HG03378 (cell line): Measurements from ENCODE around the gene NDOR1.

Experiments
- ATAC-seq: cut with Tn5 transposase; IDR thresholded peaks from one replicate; pipeline ENCODE4 v1.9.1; 2021; ENCODE audit warnings: mild to moderate bottlenecking, moderate library complexity; ENCODE audit not compliant: unreplicated experiment

The NDOR1 gene

DNA sequence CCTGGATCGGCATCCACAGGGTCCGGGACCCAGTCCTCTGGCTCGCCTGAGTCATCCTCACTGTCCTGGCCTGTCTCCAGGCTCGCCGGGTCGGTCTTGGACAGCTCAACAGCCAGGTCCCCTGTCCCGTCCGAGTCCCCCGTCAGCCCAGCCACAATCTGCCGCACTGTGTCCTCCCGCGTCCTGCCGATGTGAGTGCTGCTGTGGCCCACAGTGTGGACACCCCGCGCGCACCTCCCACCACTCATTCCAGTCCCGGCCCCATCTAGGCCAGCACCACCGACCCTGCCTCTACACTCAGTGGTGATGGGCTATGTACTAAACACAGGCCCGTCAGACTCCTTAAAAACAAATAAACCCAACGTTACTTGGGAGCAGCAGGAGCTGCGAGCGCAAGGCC, 23.8 kb upstream of the NDOR1 start:
- no peak for ATAC-seq

DNA sequence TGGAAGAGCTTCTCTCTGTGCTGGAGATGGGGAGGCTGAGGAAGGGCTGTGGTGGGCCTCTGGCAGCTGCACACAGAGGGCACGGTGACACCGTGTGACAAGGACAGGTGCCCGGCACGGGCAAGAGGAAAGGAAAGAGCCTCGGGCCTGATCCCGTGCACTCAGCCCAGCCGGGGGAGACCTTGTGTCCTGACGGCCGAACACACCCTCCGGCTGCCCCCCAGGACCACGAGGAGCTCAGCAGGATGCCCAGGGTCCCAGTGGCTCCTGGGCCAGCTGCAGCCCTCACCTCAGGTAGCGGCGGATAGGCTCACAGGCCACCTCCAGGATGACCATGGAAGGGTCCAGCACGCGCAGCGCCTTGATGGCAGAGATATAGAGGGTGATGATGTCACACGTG, 22.7 kb upstream of the NDOR1 start:
- no peak for ATAC-seq

DNA sequence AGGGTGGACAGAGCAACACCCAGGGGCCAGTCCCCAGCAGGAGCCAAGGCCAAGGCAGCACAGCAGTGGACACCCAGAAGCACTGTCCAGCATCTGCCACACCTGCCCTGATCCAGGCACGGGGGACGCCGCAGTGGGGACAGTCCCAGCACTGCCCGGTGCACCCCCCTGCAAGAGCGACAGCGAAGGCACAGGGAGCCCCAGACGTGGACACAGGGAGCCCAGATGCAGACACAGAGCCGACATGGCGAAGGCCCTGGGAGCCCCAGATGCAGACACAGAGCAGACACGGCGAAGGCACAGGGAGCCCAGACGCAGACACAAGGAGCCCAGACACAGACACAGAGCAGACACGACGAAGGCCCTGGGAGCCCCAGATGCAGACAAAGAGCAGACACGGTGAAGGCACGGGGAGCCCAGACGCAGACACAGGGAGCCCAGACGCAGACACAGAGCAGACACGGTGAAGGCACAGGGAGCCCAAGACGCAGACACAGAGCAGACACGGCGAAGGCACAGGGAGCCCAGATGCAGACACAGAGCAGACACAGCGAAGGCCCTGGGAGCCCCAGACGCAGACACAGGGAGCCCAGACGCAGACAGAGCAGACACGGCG, 21.4 kb upstream of the NDOR1 start:
- no peak for ATAC-seq

DNA sequence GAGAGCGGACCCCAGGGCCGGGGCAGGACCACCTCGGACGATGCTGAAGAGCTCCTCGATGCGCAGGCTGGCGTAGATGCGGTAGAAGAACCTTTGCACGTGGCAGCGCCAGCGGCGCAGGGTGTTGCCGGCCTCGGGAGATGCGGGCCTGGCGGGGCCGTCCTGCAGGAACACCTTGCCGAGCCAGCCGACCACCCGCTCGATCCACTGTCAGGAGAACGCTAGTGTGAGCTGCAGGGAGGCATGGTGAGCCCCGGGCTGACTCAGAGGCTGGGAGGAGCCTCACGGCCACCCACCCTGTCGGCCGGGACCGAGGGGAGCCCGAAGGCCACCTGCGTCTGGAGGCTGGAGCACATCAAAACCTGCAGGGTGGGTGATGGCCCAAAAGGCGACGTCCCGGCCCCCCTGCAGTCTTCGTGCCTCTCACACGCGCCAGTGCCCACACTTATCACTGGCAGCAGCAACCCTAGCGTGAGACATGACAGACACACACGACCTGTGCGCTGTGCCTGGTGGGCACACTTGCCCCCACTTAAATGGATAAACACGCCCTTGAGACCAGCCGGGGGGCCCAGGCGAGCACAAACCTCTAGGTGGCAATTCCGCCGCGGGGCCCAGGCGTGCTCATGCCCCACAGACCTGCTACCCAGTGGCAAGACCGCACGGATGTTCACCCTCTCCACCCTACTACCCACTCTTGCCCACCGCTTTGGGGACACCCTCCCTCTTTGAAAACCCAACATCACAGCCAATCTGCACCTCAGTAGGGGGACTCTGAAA, 20.4 kb upstream of the NDOR1 start:
- no peak for ATAC-seq

DNA sequence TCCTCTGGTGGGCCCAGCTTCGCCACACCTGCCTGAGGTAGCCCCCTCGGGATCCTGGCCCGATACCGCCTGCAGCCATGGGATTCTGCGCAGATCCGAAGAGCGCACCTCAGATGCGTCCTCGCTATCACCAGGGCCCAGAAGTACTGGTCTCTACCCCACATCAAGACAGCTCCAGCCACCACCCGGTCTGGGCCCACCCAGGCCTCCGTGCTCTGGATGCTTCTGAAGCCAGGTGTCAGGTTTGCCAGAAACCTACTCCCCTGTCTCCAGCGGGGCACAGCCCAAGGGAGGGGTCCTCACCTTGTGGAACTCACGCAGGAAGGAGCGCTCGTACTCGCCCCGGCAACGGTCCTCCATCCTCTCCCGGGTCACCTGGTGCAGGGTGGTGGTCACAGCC, 19.6 kb upstream of the NDOR1 start:
- ATAC-seq: no peak

DNA sequence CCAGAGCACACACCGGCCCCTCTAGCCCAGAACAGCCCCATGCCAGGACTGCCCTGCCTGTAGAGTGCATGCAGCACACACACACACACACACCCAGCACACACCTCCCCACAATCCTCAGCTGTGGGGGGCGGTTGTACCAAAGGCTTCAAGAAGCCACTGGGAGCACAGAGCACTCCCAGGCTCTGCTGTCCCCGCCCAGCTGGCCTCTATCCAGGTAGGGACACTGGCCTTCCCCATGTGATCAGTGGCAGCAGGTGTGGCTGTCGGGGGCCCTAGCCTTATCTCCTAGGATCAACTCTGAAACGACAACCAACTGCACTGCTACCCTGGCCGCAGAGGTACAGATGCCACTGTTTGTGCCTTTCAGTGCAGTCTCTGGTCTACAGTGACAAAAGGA, 19.1 kb upstream of the NDOR1 start:
- ATAC-seq: no peak

DNA sequence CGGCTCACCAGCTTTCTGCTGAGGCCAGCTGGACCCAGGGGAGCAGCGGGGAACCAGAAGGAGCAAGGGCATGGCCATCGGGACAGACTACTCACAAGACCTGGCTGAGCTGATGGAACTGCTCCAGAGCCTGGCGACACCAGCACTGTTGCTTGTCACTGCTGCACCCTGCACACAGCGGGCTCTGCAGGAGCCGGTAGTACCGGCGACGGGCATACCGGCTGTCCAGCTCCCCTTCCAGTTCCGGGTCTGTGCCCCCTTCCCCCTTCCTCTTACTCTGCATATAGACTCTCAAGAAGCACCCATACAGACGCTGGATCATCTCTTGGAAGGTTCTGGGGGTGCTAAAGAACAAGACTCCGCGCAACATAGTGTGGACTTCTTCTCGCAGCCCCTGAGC, 18.1 kb upstream of the NDOR1 start:
- ATAC-seq: no peak

DNA sequence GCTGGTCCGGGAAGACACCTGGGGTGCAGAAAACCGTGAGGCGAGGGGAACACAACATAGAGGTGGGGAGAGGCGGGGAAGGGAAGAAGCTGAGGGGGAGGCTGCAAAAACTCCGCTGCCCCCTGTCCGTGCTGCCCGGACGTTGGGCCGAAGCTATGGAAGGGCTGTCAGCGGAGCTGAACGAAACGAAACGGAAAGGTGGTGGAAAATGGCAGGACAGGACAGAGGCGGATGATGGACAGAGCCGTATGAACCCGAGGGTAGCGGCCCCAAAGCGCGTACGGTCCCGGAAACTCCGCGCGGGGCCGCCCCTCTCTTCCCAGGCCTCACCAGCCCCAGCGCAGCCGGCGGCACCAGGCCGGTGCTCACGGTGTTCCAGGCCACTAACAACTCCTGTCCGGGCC, 17.4 kb upstream of the NDOR1 start:
- ATAC-seq: no peak

DNA sequence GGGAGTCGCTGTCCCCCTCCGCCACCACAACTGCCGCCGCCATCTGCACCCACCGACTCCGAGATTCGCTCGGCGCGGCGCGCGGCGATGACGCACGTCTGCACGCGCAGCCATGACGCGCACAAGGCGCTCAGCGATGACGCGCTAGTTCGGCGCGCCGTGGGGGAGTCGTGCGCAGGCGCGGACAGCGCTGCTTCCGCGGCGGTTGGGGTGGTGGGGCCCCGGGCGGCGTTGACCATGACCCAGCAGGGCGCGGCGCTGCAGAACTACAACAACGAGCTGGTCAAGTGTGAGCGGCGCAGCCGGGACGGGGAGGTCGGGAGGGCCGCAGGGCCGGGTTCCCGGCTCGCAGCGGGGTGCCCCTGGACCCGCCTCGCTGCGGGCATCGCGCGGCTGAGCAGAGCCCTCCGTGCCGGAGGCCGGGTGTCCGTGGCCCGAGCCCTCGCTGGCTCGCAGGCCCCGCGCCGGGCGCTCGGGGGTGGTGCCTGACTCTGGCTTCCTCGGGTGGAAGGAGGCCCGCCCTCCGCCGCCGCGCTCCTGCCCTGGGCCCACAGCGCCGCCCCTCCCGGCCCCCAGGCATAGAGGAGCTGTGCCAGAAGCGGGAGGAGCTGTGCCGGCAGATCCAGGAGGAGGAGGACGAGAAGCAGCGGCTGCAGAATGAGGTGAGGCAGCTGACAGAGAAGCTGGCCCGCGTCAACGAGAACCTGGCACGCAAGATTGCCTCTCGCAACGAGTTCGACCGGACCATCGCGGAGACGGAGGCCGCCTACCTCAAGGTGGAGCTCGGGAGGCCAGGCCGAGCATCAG, 16.8 kb upstream of the NDOR1 start, which contains the start of the genes ANAPC2 and SSNA1:
ANAPC2 (minus strand) TSS at position 71 of the 807 bp plus-strand sequence; CDS start at position 43, 28 bp downstream.
SSNA1 (plus strand) TSS at position 187 of the 807 bp plus-strand sequence; CDS start at position 238, 51 bp downstream.
- ATAC-seq: peak; percentile 74

DNA sequence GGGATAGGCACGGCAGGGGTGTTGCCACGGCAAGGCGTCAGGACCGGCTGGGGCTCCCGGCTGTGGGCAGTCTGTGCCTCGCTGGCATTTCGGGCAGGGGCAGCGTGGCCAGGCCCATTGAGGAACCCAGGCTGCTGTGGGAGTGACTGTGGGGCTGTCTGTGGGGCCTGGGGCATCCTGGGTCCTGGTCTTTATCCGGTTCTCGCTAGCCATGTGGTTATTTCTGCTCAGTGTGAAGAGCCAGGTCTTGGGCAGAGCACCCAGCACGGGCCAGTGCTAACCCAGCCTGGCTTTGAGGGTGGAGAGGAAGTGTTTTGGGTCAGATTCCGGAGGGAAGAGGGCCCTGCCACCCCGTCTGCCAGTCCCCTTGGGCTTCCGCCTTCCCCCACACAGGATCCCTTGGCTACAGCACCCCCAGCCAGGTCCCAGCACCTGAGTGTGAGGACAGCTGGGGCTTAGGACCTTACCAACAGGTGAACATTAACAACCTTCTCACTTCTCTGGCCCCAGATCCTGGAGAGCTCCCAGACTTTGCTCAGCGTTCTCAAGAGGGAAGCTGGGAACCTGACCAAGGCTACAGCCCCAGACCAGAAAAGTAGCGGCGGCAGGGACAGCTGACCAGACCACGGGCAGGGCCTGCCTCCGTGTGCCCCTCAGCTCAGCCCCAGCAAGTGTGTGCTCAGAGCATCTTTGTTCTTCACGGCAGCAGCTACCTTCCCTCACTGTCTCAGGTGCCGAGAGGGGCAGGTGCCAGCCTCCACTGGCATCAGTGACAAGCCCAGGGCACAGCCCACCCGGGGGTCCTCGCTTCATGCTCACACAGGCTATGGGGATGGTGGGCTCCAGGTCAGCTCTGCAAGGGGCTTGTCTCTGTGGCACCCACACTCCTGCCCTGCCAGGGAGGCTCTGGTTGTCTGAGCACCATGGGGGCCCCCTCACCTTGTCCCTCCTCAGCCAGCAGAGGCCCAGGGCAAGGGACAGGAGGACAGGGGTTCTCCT, 15.9 kb upstream of the NDOR1 start:
- ATAC-seq: no peak

DNA sequence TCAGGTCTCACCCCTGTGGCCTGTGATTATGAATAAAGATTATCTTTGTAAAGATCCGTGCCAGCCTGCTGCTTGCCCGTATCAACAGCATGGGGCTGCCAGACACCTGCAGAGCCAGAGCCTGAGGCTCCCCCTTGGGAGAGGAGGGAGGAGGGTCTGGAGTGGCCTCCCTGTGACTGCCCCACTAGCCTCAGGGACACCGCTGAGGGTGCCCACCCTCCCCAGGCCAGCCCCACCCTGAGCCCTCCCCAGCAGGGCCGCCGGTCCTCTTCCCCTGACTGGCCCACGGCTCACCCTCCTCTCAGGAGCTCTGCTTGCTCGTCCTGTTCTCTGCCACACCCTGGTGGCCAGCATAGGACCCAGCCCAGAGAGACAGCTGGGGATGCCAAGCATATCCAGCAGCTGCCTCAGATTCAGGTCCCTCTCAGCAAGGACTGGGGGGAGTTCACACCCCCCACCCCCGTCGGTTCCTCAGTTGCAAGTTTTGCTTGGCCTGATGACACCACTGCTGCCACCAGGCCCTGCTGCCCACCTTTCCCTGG, 15.1 kb upstream of the NDOR1 start:
- no peak for ATAC-seq

DNA sequence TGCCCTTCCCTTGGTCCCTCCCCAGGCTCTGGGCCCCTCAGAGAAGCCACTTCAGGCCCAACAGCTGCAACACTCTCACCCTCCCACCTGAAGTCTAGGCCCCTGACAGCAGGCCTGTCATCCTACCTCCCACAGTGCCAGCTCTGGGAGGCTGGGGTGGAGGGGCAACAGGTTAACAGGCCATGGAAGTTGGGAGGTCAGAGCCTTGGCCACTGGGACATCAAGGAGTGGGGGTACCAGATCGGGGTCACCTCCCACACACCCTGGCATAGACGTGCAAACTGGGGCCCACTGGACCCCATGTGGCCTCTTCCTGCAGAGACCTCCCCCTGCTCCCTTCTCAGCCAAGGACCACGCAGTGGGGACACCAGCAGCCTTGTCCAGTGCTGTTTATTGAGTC, 14.3 kb upstream of the NDOR1 start:
- ATAC-seq: no peak

DNA sequence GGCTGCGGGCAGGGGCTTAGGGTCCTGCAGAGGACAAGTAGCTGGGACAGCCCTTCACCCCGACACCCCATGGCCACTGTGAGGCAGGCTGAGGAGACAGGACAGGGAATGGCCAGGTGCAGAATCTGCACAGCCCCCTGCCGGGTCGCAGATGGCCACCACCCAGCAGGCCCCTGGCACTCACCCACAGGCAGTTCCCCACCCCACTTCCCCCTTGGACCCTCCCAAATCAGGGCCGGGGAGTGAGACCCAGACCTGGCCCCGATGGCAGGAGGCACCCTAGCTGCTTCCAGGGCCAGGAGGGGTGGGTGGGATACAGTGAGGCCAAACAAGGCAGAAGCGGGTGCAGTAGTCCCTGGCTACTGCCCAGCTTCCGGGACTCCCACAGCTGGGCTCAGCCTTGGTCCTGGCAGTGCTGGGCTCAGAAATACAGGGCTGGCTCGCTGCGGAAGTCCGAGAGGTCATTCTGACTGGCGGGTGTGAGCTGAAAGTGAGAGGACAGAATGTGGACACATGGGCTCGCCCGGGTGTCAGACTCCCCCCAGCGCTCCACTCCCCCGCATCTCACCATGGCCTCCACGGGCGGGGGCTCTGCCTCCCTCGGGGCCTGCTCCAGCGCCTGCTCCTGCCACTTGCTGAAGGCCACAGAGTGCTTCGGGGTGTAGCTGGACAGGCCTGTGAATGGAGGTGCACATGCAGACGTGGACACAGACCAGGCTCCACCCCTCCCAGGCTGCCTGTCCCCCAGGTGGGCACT, 13.6 kb upstream of the NDOR1 start:
- no peak for ATAC-seq

DNA sequence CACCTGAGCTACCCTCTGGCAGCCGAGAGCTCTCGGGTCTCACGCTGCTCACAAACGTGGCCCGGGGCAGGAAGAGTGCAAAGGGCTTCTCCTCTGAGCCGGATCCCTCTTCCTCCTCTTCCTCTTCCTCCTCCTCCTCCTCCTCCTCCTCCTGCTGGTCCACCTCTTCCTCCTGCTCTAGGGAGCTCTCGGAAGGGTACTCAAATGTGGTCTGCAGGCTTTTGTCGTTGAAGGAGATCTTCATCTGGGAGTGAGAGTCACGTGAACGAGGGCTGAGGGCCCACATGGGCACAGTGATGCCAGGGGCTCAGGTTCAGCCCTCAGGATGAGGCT, 13.1 kb upstream of the NDOR1 start:
- ATAC-seq: no peak

DNA sequence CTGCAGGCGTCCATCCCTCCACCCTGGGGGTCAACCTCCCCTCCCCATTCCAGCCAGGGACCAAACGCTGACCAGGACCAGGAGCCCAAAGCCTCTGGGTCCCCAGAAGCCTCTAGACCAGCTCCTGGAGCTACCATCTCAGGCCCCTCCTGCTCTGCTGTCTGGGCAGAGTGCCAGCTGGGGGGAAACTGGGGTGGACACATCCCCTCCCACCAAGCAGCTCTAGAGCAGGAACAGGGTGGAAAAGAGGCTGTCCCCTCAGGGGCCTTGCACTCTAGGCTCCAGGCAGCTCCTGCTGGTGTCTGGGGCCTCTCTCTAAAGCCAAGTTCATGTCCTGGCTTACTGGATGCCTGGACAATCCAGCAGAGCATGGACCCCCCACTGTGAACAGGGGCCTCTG, 12.6 kb upstream of the NDOR1 start:
- no peak for ATAC-seq

DNA sequence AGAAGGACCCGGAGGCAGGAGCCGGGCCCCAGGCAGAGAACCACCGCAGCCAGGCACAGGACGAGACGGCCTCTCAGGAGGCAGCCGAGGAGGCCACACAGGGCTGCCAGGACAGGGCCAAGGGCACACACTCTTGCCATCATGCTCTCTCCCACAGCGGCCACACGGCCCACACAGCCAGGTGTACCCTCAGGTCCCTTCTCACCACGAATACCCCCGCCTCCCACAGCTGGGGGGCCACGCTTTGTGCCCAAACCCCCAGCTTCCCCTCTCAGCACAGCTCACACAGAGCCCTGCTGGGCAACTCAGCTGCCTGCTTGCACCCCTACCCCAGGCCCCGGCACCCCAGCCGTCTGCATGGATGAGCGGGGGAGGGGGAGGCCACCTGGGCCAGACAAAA, 11.7 kb upstream of the NDOR1 start:
- no peak for ATAC-seq

DNA sequence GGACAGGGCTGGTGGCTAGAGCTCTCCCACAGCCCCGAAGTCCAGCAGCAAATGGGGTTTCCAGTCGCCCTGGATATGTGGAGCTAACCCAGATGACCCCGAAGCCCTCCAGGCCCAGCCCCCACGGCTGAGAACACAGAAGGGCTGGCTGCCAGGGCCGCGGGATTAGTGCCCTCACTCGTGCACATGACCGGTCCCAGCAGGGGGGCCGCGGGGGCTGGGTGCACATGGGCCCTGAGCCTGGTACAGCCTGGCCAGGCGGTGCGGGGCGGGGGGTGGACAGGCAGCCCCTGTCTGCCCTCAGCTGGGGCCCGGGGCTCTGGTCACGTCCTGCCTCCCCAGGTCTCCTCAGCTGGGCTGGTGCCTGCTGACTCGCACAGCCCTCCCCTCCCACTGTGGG, 11.1 kb upstream of the NDOR1 start:
- ATAC-seq: no peak

DNA sequence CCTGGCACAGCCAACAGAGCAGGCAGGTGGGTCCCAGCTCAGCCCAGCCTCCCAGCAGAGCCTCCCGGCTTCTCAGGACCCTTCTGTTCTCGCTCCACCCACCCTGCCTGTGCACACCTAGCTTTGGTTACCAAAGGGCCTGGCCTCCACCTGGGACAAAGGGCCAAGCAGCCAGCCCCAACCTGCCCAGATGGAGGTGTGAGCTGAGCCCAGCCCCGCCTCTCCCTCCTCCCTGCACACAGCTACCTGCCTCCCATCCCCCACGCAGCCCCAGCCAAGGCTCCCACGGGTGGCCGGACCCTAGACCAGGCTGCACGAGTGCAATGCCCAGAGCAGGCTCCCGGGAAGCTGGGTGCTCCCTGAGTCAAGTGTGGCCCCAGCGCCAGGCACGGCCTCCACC, 10.6 kb upstream of the NDOR1 start:
- ATAC-seq: no peak

DNA sequence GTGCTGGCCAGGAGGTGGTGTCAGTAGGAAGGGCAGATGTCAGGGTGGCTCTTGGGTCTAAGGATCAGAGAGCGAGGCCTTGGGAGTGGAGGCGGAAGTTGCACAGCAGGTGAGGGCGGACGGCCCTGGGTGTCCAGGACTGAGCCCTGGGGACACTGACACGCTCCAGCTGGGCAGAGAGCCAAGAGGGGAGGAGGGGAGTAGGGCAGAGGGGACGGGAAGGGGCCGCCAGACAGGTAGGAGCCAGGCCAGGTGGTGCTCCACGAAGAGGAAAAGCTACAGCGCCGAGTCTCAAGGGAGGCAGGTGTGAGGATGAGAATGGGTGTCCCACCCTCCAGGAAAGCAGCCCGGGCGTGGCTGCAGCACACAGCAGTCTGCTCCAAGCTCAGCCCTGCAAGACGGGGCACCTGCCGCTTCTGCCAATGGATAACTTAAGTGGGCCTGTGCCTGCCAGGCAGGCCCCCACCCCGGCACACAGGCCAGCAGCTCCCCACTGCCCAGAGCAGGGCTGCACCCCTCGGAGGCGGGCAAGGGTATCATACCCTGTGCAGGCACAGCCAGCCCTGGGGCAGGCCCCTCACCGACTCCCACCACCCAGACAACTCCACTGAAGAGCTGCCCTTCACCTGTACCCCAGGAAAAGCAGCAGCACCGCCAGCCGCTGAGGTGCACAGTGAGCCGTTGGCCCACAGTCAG, 9.8 kb upstream of the NDOR1 start:
- ATAC-seq: no peak
